ENCODE data around the gene POLR2B.

DNA sequence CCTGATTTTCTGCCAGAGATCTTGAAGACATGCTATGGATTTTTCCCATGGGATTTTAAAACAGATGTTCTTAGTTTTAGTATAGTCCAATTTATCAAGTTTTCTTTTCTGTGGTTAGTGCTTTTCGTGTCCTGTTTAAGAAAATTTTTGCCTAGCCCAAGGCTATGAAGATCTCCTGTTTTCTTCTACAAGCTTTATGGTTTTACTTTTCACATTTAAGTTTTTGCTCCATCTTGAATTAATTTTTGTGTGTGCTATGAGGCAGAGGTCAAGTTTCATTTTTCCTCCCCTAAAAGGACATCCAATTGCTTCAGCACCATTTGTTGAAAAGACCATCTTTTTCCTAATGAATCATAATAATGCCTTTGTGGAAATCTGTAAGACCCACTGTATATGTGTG, 65.6 kb downstream of the POLR2B start:
- TF ChIP-seq EZH2 (IDR thresholded peaks at IDR 0.05; ENCODE audit: insufficient read depth, low read length) = no peak
- TF ChIP-seq, protein P1, sequence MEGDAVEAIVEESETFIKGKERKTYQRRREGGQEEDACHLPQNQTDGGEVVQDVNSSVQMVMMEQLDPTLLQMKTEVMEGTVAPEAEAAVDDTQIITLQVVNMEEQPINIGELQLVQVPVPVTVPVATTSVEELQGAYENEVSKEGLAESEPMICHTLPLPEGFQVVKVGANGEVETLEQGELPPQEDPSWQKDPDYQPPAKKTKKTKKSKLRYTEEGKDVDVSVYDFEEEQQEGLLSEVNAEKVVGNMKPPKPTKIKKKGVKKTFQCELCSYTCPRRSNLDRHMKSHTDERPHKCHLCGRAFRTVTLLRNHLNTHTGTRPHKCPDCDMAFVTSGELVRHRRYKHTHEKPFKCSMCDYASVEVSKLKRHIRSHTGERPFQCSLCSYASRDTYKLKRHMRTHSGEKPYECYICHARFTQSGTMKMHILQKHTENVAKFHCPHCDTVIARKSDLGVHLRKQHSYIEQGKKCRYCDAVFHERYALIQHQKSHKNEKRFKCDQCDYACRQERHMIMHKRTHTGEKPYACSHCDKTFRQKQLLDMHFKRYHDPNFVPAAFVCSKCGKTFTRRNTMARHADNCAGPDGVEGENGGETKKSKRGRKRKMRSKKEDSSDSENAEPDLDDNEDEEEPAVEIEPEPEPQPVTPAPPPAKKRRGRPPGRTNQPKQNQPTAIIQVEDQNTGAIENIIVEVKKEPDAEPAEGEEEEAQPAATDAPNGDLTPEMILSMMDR (IDR thresholded peaks at IDR 0.05; ENCODE audit: insufficient read depth, low read depth, low read length) = no peak
